Measurements from ENCODE around the gene SPAG4.

SPAG4 gene

DNA sequence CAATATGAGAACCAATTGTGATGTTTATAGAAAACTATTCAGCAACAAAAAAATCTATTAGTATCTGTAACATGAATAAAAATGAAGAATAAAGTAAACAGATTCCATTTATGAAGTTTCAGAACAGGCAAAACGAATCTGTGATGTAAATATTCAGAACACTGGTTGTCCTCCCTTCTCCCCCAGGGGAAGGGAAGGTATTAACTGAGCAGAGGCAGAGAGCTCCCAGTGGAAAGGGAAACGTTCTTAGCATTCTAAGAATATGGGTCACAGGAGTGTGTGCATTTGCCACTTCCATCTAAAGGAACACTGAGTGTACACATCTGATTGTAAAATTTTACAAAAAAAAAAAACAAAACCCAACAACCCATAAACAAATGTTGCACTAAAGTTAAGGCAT is 23.1 kb downstream of the SPAG4 start:
- no peak overlapping the region for H3K4me3 ChIP-seq (ENCODE audit: low read length)
- TF ChIP-seq, protein P1, sequence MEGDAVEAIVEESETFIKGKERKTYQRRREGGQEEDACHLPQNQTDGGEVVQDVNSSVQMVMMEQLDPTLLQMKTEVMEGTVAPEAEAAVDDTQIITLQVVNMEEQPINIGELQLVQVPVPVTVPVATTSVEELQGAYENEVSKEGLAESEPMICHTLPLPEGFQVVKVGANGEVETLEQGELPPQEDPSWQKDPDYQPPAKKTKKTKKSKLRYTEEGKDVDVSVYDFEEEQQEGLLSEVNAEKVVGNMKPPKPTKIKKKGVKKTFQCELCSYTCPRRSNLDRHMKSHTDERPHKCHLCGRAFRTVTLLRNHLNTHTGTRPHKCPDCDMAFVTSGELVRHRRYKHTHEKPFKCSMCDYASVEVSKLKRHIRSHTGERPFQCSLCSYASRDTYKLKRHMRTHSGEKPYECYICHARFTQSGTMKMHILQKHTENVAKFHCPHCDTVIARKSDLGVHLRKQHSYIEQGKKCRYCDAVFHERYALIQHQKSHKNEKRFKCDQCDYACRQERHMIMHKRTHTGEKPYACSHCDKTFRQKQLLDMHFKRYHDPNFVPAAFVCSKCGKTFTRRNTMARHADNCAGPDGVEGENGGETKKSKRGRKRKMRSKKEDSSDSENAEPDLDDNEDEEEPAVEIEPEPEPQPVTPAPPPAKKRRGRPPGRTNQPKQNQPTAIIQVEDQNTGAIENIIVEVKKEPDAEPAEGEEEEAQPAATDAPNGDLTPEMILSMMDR (IDR thresholded peaks at IDR 0.05; ENCODE audit: low read depth, low read length, poor library complexity, severe bottlenecking) = no peak
- TF ChIP-seq EZH2phosphoT487 (IDR thresholded peaks at IDR 0.05; ENCODE audit: borderline replicate concordance, low read length) = no peak
- peaks cover 15% of the 10 kb centered on the region for H3F3A ChIP-seq (ENCODE audit: control insufficient read depth, insufficient read depth)
- no peaks in the 10 kb centered on the region for H3K27me3 ChIP-seq (ENCODE audit: control insufficient read depth, low read length)
- no peaks in the 10 kb centered on the region for H3K36me3 ChIP-seq (ENCODE audit: control insufficient read depth, low read length)
- H3K79me2 ChIP-seq (ENCODE audit: control insufficient read depth, low read length) = peaks cover 67% of the 10 kb centered on the region
- no peaks in the 10 kb centered on the region for H3K9me2 ChIP-seq (replicated peaks; ENCODE audit: control insufficient read depth, low read length)
- no peaks in the 10 kb centered on the region for H3K4me1 ChIP-seq (ENCODE audit: control insufficient read depth, low read length)
- H4K20me1 ChIP-seq (ENCODE audit: control insufficient read depth, insufficient read depth, low read depth, low read length) = peaks cover 15% of the 10 kb centered on the region; the same call in 1 of the 2 replicates
- no peak overlapping the region for H3K27ac ChIP-seq (ENCODE audit: low read depth, low read length)
- no peaks in the 10 kb centered on the region for H3K9me3 ChIP-seq (ENCODE audit: control insufficient read depth, insufficient read depth, low read length)
- no peak overlapping the region for H3K4me2 ChIP-seq (ENCODE audit: low read length)

DNA sequence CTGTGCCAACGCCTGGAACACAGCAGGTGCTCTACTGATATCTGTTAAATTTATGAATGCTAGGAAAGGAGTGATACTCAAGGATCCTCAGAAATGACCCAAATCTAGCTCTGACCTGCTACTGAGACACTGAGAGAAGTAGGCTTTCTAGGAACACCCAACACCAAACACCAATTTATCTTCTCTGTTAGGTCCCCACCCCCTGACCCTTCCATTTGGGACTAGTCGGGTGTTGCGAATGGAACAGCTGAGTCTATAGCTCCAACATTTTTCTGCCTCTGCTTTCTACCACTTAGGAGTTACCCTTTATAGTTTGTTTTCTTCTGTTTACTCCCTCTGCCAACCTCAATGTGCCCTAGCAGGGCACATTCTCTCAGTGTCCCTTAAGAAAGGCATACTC is 25.1 kb downstream of the SPAG4 start:
- Histone ChIP-seq H3K9me3 (ENCODE audit: control insufficient read depth, insufficient read depth, low read length) (no peaks in the 10 kb centered on the region), H3K79me2 (ENCODE audit: control insufficient read depth, low read length) (peaks cover 81% of the 10 kb centered on the region), H3K27ac (ENCODE audit: low read depth, low read length) (no peak overlapping the region), H3K27me3 (ENCODE audit: control insufficient read depth, low read length) (no peaks in the 10 kb centered on the region), H3K4me3 (ENCODE audit: low read length) (no peak overlapping the region), H3F3A (ENCODE audit: control insufficient read depth, insufficient read depth) (peaks cover 15% of the 10 kb centered on the region), H3K4me1 (ENCODE audit: control insufficient read depth, low read length) (no peaks in the 10 kb centered on the region), H3K36me3 (ENCODE audit: control insufficient read depth, low read length) (0 out of 2 replicates have a peak, but pooled peaks cover 2% of the 10 kb centered on the region), H3K4me2 (ENCODE audit: low read length) (no peak overlapping the region), H3K9me2 (replicated peaks; ENCODE audit: control insufficient read depth, low read length) (no peaks in the 10 kb centered on the region), H4K20me1 (ENCODE audit: control insufficient read depth, insufficient read depth, low read depth, low read length) (peaks cover 19% of the 10 kb centered on the region; the same call in 1 of the 2 replicates)
- TF ChIP-seq, protein P1 (IDR thresholded peaks at IDR 0.05; ENCODE audit: low read depth, low read length, poor library complexity, severe bottlenecking) = no peak
- no peak for TF ChIP-seq EZH2phosphoT487 (IDR thresholded peaks at IDR 0.05; ENCODE audit: borderline replicate concordance, low read length)

DNA sequence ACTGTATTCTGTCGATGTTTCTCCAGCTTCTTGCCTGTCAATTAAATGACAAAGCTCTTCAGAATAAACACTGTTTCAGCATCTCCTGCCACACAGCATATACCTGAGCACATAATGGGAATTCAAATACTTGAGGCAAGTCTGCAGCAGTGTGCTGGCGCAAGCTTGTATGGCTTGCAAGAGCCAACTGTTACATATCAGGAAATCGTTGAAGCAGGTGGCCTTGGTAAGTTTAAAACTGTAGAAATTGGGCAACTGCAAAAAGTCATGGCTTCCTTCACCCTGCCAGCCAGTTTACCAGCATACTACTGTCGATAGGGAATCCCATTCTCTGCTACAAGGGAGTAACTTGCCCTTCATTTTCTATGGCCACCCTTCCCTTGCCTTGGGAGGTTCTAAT is 26.1 kb downstream of the SPAG4 start:
- Histone ChIP-seq H4K20me1 (ENCODE audit: control insufficient read depth, insufficient read depth, low read depth, low read length) (peaks cover 19% of the 10 kb centered on the region; the same call in 1 of the 2 replicates), H3K9me3 (ENCODE audit: control insufficient read depth, insufficient read depth, low read length) (no peaks in the 10 kb centered on the region), H3F3A (ENCODE audit: control insufficient read depth, insufficient read depth) (peaks cover 15% of the 10 kb centered on the region), H3K9me2 (replicated peaks; ENCODE audit: control insufficient read depth, low read length) (no peaks in the 10 kb centered on the region), H3K4me2 (ENCODE audit: low read length) (no peak overlapping the region), H3K4me3 (ENCODE audit: low read length) (no peak overlapping the region), H3K79me2 (ENCODE audit: control insufficient read depth, low read length) (peaks cover 83% of the 10 kb centered on the region), H3K27ac (ENCODE audit: low read depth, low read length) (no peak overlapping the region), H3K4me1 (ENCODE audit: control insufficient read depth, low read length) (no peaks in the 10 kb centered on the region), H3K27me3 (ENCODE audit: control insufficient read depth, low read length) (no peaks in the 10 kb centered on the region), H3K36me3 (ENCODE audit: control insufficient read depth, low read length) (0 out of 2 replicates have a peak, but pooled peaks cover 2% of the 10 kb centered on the region)
- TF ChIP-seq EZH2phosphoT487 (IDR thresholded peaks at IDR 0.05; ENCODE audit: borderline replicate concordance, low read length) = no peak
- TF ChIP-seq, protein P1 (IDR thresholded peaks at IDR 0.05; ENCODE audit: low read depth, low read length, poor library complexity, severe bottlenecking) = no peak
